Central memory CD8-positive, alpha-beta T cell (primary cell): ENCODE measurements around the gene GNMT.
"Not testable (repeated sequence)": the region's sequence is repeated elsewhere in the genome, so short reads cannot be mapped to it uniquely, and the experiment has no call there.

Experiments
- ATAC-seq: fragments of 150-1000 bp; cut with Tn5 transposase; replicated peaks from 2 replicates; pipeline ENCODE4 v1.10.0; 2022; ENCODE audit warnings: mild to moderate bottlenecking, moderate FRiP score, moderate number of reproducible peaks; ENCODE audit not compliant: poor library complexity, severe bottlenecking; ENCODE audit errors: extremely low read depth
- DNase-seq, 2 donors: peaks; one replicate each; pipeline ENCODE4 v3.0.0; 2021; ENCODE audit warnings: low spot score in 2 of 2
- H3K27ac Mint-ChIP-seq: one replicate; pipeline ENCODE4 v1.8.0; 2022; ENCODE audit warnings: low read depth, mild to moderate bottlenecking, moderate library complexity, mixed read lengths
- H3K27me3 Mint-ChIP-seq: one replicate; pipeline ENCODE4 v1.8.0; 2022; ENCODE audit warnings: mixed read lengths
- H3K36me3 Mint-ChIP-seq: one replicate; pipeline ENCODE4 v1.8.0; 2022; ENCODE audit warnings: mild to moderate bottlenecking, moderate library complexity, mixed read lengths; ENCODE audit not compliant: insufficient read depth
- H3K4me1 Mint-ChIP-seq: one replicate; pipeline ENCODE4 v1.8.0; 2022; ENCODE audit warnings: mixed read lengths
- H3K4me3 Mint-ChIP-seq: one replicate; pipeline ENCODE4 v1.8.0; 2022; ENCODE audit warnings: mild to moderate bottlenecking, moderate library complexity, mixed read lengths
- H3K9me3 Mint-ChIP-seq: one replicate; pipeline ENCODE4 v1.8.0; 2022; ENCODE audit warnings: mixed read lengths

GNMT gene

DNA sequence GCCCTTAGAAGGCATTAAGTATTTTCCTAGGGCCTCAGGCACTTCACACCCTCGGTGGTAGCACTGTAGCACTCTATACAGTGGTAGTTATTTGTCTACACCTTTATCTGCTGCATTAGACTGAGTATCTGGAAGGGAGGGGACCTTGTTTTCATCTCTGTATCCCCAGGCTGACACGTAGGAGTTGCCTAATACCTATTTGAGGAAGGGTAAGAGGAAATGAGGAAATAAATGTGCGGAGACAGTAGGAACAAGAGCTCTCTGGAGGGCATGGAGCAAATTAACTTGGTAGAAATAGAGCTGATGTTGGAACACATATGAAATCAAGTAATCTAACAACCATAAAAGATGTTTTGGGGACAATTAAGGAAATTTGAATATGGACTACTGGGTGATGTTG, 27.3 kb upstream of the GNMT start:
- H3K9me3 Mint-ChIP-seq, result no peaks in the 10 kb centered on the region
- no peak for ATAC-seq

DNA sequence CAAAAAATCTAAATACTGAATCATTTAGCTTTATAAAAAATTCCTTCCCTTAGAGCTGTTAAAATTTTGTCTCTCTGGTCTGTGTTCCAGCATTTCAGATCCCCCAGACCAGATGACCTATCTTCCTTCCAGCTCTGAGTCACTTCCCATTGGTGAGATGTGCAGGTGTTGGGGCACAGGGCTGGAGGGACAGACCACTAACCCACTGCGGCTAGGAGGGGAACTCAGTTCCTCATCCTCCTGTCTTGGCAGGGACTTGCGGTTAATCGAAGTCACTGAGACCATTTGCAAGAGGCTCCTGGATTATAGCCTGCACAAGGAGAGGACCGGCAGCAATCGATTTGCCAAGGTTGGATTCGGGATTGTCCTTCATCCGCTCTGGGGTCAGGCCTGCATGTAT, 25.2 kb upstream of the GNMT start:
- H3K27ac Mint-ChIP-seq, result no peak overlapping the region
- DNase-seq (no peak), ATAC-seq (no peak)
- H3K9me3 Mint-ChIP-seq, result no peaks in the 10 kb centered on the region
- H3K27me3 Mint-ChIP-seq, result no peaks in the 10 kb centered on the region
- peaks cover 59% of the 10 kb centered on the region for H3K4me1 Mint-ChIP-seq
- H3K36me3 Mint-ChIP-seq, result peaks cover 52% of the 10 kb centered on the region
- H3K4me3 Mint-ChIP-seq, result no peak overlapping the region

More for the DNA sequence above, 27.3 kb upstream of the GNMT start:
- DNase-seq, result no peak
- peaks cover 65% of the 10 kb centered on the region for H3K4me1 Mint-ChIP-seq
- peak overlapping the region; percentile 99 for H3K27ac Mint-ChIP-seq
- no peaks in the 10 kb centered on the region for H3K27me3 Mint-ChIP-seq
- H3K36me3 Mint-ChIP-seq, result peaks cover 59% of the 10 kb centered on the region
- H3K4me3 Mint-ChIP-seq, result peak overlapping the region; percentile 29

DNA sequence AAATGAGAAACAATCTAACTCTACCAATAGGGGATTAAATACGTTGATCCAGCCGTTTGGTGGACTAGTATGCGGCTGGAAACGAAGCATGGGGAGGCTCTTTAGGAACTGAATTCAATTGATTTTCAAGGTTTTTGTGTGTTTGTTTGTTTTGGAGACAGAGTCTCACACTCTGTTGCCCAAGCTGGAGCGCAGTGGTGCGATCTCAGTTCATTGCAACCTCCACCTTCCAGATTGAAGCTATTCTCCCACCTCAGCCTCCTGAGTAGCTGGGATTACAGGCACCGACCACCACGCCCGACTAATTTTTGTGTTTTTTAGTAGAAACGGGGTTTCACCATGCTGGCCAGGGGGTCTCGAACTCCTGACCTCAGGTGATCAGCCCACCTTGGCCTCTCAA, 24.2 kb upstream of the GNMT start:
- Mint-ChIP-seq H3K4me1 (peaks cover 49% of the 10 kb centered on the region), H3K27ac (no peak overlapping the region), H3K27me3 (no peaks in the 10 kb centered on the region), H3K4me3 (no peak overlapping the region), H3K36me3 (peaks cover 50% of the 10 kb centered on the region), H3K9me3 (no peaks in the 10 kb centered on the region)
- ATAC-seq (no peak), DNase-seq (no peak)

DNA sequence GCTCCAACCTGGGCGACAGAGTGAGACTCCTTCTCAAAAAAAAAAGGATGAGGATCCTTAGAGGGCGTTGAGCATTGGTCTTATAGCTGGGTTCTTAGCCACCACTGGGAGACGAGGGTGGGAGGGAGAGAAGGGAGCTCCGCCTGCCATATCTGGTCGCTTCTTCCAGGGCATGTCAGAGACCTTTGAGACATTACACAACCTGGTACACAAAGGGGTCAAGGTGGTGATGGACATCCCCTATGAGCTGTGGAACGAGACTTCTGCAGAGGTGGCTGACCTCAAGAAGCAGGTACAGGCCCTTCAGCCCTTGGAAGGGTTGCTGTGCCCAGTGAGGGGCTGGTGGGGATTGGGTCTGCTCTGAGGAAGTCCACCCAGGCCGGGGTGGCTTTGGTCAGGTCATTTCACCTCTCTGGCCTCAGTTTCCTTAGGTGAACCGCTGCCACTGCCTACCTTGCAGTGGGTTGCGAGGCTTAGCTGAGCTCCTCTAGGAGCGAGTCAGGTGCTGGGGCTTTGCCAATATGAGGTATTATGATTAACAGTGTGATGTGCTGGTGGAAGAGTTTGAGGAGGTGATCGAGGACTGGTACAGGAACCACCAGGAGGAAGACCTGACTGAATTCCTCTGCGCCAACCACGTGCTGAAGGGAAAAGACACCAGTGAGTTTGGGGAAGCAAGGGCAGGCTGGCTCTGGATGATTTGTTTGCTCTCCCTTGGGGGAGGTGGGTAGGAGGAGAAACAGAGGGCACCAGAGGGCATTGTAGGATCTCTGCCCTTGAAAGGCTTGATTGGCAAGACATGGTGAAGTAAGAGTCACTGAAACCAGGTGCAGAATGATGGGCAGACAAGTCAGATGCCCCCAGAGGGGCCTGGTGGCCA, 22.8 kb upstream of the GNMT start:
- Mint-ChIP-seq H3K4me3 (peak overlapping the region; percentile 41), H3K9me3 (no peaks in the 10 kb centered on the region), H3K27me3 (no peaks in the 10 kb centered on the region), H3K27ac (peak overlapping the region; percentile 10), H3K4me1 (peaks cover 37% of the 10 kb centered on the region), H3K36me3 (peaks cover 55% of the 10 kb centered on the region)
- no peak for DNase-seq
- no peak for ATAC-seq

DNA sequence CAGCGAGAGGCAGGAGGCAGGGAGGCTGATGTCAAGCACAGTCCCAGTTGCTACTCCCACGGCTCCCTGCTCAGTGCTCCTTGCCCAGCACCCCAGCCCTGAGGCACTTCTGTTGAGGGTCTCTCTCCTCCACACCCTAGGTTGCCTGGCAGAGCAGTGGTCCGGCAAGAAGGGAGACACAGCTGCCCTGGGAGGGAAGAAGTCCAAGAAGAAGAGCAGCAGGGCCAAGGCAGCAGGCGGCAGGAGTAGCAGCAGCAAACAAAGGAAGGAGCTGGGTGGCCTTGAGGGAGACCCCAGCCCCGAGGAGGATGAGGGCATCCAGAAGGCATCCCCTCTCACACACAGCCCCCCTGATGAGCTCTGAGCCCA, 22.1 kb upstream of the GNMT start:
- ATAC-seq (no peak), DNase-seq (no peak)
- Mint-ChIP-seq H3K4me3 (peak overlapping the region; percentile 41), H3K9me3 (no peaks in the 10 kb centered on the region), H3K4me1 (peaks cover 31% of the 10 kb centered on the region), H3K36me3 (peaks cover 55% of the 10 kb centered on the region), H3K27me3 (no peaks in the 10 kb centered on the region), H3K27ac (peak overlapping the region; percentile 53)

DNA sequence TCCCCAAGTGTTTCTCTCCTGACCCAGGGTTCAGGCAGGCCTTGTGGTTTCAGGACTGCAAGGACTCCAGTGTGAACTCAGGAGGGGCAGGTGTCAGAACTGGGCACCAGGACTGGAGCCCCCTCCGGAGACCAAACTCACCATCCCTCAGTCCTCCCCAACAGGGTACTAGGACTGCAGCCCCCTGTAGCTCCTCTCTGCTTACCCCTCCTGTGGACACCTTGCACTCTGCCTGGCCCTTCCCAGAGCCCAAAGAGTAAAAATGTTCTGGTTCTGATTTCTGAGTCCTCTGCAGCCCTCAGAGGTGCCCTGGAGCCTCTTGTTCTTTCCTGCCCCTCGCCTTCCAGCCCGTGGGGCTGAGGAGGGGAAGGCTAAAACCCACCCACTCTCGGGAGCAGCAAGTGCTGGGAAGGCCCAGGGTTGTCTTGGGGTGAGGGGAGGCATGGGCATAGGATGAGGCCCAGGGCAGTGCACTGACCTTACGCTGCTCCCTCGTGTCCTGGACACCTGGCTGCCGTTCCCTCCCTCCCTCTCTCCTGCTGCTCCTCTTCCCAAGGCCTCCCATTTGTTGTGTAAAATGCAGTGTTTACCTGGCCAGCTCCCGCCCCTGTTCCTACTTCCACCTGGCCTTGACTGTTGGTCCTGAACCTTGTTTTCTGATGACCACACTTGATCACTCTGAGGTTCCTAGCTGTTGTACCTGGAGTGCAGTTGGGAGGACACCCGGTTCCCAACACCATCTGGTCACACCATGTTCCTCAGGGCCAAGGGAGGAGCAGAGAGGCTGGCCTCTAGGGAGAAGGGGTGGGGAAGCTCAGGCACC, 21.4 kb upstream of the GNMT start:
- no peak for ATAC-seq
- Mint-ChIP-seq H3K9me3 (no peaks in the 10 kb centered on the region), H3K27ac (peak overlapping the region; percentile 53), H3K4me1 (peaks cover 23% of the 10 kb centered on the region), H3K4me3 (peak overlapping the region; percentile 29), H3K36me3 (peaks cover 51% of the 10 kb centered on the region), H3K27me3 (no peaks in the 10 kb centered on the region)
- no peak for DNase-seq

DNA sequence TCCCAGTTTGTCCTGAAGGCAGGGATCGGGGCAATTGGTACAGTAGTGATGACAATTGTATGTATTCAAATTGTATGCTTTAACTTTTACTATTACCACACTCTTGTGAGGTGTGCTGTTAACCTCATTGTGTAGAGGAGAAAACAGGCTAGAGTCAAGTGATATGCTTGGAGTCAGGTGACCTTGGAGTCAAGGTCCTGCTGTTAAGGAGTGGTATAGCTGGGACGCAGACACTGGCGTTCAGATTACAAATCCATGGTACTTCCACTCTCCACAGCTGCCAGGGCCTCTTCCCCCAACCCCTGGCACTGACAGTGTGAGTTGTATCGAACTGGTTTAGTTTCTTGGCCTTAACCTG, 20.8 kb upstream of the GNMT start:
- no peaks in the 10 kb centered on the region for H3K9me3 Mint-ChIP-seq
- ATAC-seq (no peak), DNase-seq (no peak)
- peaks cover 49% of the 10 kb centered on the region for H3K36me3 Mint-ChIP-seq
- H3K4me1 Mint-ChIP-seq, result peaks cover 21% of the 10 kb centered on the region
- no peaks in the 10 kb centered on the region for H3K27me3 Mint-ChIP-seq
- no peak overlapping the region for H3K27ac Mint-ChIP-seq
- peak overlapping the region; percentile 29 for H3K4me3 Mint-ChIP-seq

DNA sequence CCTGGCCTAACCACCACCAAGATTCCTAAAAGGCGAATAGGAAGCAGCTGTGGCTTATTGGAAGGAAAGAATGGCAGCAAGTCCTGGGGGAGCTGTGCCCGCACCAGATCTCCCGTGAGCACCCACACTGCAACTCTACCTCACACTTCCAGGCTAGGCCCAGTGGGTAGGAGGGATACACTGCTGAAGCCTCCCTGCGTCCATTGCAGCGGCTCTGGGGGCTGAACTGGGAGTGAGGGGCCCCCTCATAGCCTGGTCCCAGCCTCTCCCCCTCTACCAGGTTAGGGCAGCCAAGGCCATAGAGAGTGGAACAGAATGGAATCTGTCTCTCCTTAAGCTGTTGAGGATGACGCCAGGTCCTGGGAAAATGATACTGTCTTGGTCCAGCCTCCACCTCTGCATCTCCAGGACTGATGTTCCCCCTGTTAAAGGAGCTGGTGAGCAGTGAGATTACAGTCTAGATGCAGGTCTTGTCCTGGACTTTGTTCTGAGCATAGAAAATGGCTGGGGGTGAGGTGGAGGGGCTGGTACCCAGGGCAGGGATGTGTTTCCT, 20.0 kb upstream of the GNMT start:
- DNase-seq (no peak), ATAC-seq (no peak)
- Mint-ChIP-seq H3K4me1 (peaks cover 21% of the 10 kb centered on the region), H3K27me3 (no peaks in the 10 kb centered on the region), H3K27ac (no peak overlapping the region), H3K9me3 (no peaks in the 10 kb centered on the region), H3K4me3 (no peak overlapping the region), H3K36me3 (peaks cover 46% of the 10 kb centered on the region)

DNA sequence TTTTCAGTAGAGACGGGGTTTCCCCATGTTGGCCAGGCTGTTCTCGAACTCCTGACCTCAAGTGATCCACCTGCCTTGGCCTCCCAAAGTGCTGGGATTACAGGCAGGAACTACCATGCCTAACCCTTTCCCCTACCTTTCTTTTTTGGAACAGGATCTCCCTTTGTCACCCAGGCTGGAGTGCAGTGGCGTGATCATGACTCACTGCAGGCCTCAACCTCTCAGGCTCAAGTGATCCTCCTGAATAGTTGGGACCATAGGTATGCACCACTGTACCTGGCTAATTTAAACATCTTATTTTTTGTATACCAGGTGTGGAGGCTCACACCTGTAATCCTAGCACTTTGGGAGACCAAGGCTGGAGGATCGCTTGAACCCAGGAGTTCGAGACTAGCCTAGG, 19.2 kb upstream of the GNMT start:
- peak overlapping the region; percentile 29 for H3K27ac Mint-ChIP-seq
- not testable (repeated sequence) for ATAC-seq, H3K27me3 Mint-ChIP-seq, DNase-seq, H3K9me3 Mint-ChIP-seq, H3K4me3 Mint-ChIP-seq
- H3K36me3 Mint-ChIP-seq, result peaks cover 45% of the 10 kb centered on the region
- peaks cover 21% of the 10 kb centered on the region for H3K4me1 Mint-ChIP-seq

DNA sequence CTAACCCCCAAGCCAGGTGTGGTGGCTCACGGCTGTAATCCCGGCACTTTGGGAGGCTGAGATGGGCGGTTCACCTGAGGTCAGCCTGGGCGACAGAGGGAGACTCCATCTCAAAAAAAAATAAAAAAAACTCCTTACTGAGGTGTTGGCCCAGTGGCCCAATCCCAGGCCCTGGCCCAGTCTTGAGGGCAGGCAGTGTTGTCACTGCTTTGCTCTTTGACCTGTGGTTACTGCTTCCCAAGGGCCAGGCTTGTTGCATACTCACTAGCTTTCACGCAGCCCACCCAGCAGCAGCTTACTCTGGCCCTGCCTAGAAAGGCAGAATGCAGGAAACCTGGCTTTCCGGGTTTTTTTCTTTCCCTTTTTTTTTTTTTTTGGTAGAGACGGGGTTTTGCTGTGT, 18.1 kb upstream of the GNMT start:
- ATAC-seq (no peak), DNase-seq (no peak)
- H3K27me3 Mint-ChIP-seq, result no peaks in the 10 kb centered on the region
- H3K27ac Mint-ChIP-seq, result peak overlapping the region; percentile 38
- no peak overlapping the region for H3K4me3 Mint-ChIP-seq
- no peaks in the 10 kb centered on the region for H3K9me3 Mint-ChIP-seq
- H3K4me1 Mint-ChIP-seq, result peaks cover 13% of the 10 kb centered on the region
- peaks cover 38% of the 10 kb centered on the region for H3K36me3 Mint-ChIP-seq

DNA sequence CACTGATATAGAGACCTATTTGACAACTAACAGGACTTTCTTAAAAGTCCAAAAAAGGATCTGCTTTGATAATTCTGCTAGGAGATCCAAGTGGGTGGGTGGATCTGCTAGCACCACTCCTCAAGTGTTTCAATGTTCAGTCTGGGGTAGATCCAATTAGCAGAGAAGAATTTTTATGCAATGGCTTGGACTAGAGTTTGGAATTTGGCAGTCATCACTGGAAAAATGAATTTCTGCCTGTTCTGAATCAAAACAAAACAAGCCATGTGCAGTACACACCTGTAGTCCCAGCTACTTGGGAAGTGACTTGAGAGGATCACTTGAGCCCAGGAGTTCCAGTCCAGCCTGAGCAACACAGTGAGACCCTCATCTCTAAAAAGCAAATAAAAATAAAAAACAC, 12.6 kb upstream of the GNMT start:
- H3K4me3 Mint-ChIP-seq, result no peak overlapping the region
- peaks cover 18% of the 10 kb centered on the region for H3K36me3 Mint-ChIP-seq
- no peak for ATAC-seq
- no peaks in the 10 kb centered on the region for H3K4me1 Mint-ChIP-seq
- no peaks in the 10 kb centered on the region for H3K27me3 Mint-ChIP-seq
- H3K27ac Mint-ChIP-seq, result no peak overlapping the region
- H3K9me3 Mint-ChIP-seq, result no peaks in the 10 kb centered on the region
- no peak for DNase-seq

DNA sequence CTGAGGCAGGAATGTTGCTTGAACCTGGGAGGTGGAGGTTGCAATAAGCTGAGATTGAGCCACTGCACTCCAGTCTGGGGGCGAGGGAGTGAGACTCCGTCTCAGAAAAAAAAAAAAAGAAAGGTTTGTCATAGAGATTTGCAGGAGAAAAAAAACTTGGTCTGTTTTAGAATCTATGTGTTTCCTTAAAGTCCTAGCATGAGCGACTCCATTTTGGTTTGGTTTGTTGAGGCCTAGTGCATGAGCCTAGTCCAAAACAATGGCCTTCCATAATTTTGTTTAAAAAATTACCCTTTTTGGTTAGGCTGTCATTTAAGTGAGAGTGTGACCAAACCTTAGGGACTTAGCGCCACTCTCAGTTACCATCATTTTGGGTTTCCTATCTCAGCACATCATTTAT, 8.2 kb upstream of the GNMT start:
- Mint-ChIP-seq H3K27ac (no peak overlapping the region), H3K27me3 (no peaks in the 10 kb centered on the region), H3K4me1 (no peaks in the 10 kb centered on the region), H3K9me3 (no peaks in the 10 kb centered on the region), H3K4me3 (no peak overlapping the region), H3K36me3 (peaks cover 3% of the 10 kb centered on the region)
- DNase-seq (no peak), ATAC-seq (no peak)

DNA sequence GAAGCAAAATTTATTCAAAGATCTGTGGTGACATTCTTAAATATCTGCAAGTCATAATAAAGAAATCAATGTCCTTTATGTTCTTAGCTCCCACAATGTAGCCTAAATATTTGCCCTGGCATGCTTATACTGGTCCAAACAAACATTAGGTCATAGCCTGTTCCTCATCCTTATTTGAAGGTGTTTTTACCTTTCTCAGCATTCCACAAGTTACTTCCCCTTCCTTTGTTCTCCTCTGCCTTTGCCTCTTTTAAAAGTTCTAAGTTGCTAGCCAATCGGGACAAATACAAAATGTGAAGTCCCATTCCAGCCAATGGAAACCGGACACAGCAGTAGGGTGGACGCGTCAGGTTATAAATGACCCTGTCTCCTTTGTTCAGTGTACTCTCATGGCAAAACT, 6.1 kb upstream of the GNMT start:
- ATAC-seq, H3K36me3 Mint-ChIP-seq, H3K27me3 Mint-ChIP-seq, H3K4me1 Mint-ChIP-seq, H3K27ac Mint-ChIP-seq, DNase-seq, H3K4me3 Mint-ChIP-seq, H3K9me3 Mint-ChIP-seq: not testable (repeated sequence)
